BLaER1 (cell line): ENCODE measurements around the gene AHSP.
A peak's percentile ranks its signal among the peaks of the same experiment; 100 is the strongest.
"Not testable (repeated sequence)": the region's sequence is repeated elsewhere in the genome, so short reads cannot be mapped to it uniquely, and the experiment has no call there.

Source experiments
- H3K27ac ChIP-seq: shearing (Covaris generic); formaldehyde crosslinking; 2 replicates; pipeline ENCODE4 v1.8.1; 2022
- H3K27me3 ChIP-seq: shearing (Covaris generic); formaldehyde crosslinking; 2 replicates; pipeline ENCODE4 v1.8.1; 2022
- H3K36me3 ChIP-seq: shearing (Covaris generic); formaldehyde crosslinking; 2 replicates; pipeline ENCODE4 v1.8.1; 2022
- H3K4me1 ChIP-seq: shearing (Covaris generic); formaldehyde crosslinking; 2 replicates; pipeline ENCODE4 v1.8.1; 2022
- H3K4me2 ChIP-seq: shearing (Covaris generic); formaldehyde crosslinking; 2 replicates; pipeline ENCODE4 v1.8.1; 2022
- H3K4me3 ChIP-seq: shearing (Covaris generic); formaldehyde crosslinking; 2 replicates; pipeline ENCODE4 v1.8.1; 2022
- H3K9ac ChIP-seq: shearing (Covaris generic); formaldehyde crosslinking; 2 replicates; pipeline ENCODE4 v1.8.1; 2022
- H3K9me3 ChIP-seq: shearing (Covaris generic); formaldehyde crosslinking; 2 replicates; pipeline ENCODE4 v1.8.1; 2022
- H4K20me1 ChIP-seq: shearing (Covaris generic); formaldehyde crosslinking; 2 replicates; pipeline ENCODE4 v1.8.1; 2022
- Cebpa-rat ChIP-seq: shearing (Covaris generic); IDR thresholded peaks from 2 replicates; pipeline ENCODE4 v1.8.1; 2022

Gene AHSP

DNA sequence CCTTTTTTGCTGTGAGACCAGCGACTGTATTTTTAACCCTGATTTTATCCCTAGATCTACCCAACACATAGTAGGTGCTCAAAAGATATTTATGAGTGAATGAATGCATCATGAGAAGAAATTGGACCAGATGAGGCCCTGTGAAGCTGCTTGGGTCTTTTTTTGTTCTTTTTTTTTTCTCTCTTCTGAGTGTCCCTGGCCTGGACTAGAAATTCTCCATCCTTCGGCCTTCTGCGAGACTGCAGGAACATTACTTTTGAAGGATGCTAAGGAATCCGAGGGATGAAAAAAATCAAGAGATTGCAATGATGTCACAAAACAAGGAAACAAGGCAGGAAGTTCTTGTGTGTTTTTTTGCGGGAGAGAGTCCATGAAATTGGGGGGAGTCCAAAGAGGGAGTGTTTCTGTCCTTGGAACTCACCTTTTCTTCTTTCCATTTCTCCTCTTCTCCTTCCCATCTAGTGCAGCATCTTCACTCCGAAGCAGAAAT lies 18.9 kb upstream of the AHSP start:
- peak overlapping the region; percentile 95 for H3K4me2 ChIP-seq
- H3K9ac ChIP-seq: peak overlapping the region; percentile 92
- no peaks in the 10 kb centered on the region for H3K9me3 ChIP-seq
- H3K36me3 ChIP-seq: 0 out of 2 replicates have a peak, but pooled peaks cover 5% of the 10 kb centered on the region
- H3K4me1 ChIP-seq: peaks cover 51% of the 10 kb centered on the region
- peak overlapping the region; percentile 92 for H3K27ac ChIP-seq
- H3K4me3 ChIP-seq: peak overlapping the region; percentile 85
- no peak for TF ChIP-seq Cebpa-rat
- H4K20me1 ChIP-seq: 0 out of 2 replicates have a peak, but pooled peaks cover 11% of the 10 kb centered on the region
- no peaks in the 10 kb centered on the region for H3K27me3 ChIP-seq

DNA sequence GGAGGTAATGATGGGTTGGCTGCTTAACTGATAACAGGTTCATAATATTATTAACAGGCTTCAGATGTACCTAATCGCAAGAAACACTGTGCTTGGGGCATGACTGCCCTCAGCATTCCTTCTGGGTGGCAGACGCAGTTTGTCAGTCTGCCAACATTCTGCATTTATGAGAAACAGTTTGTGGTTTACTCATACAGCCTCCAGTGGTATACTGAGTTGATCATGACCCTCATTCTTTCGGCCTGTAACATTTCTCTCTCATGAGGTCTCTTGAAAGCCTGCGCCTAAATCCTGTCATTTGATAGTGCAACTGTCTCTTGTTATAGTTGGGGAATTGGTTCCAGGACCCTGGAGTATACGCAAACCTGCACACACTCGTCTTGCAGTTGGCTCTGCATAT lies 14.6 kb upstream of the AHSP start:
- peaks cover 22% of the 10 kb centered on the region for H3K9me3 ChIP-seq
- H3K27me3 ChIP-seq: no peaks in the 10 kb centered on the region
- H3K27ac ChIP-seq: no peak overlapping the region
- H4K20me1 ChIP-seq: no peaks in the 10 kb centered on the region
- peaks cover 14% of the 10 kb centered on the region for H3K4me1 ChIP-seq
- no peak for TF ChIP-seq Cebpa-rat
- no peak overlapping the region for H3K4me3 ChIP-seq
- H3K9ac ChIP-seq: no peak overlapping the region
- H3K36me3 ChIP-seq: no peaks in the 10 kb centered on the region
- no peak overlapping the region for H3K4me2 ChIP-seq

DNA sequence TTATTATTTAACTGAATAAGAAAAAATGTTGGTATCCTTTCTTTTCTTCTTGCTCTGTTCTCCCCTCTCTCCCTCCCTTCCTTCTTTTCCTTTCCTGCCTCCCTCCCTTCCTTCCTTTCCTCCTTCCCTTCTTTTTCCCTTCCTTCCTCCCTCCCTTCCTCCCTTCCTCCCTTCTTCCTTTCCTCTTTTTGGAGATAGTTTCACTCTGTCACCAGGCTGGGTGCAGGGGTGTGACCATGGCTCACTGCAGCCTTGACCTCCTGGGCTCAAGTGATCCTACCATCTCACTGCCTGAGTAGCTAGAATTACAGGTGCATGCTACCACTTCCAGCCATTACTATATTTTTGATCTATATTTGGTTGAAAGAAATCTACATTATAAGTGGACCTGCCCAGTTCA lies 13.8 kb upstream of the AHSP start:
- no peak for TF ChIP-seq Cebpa-rat
- peaks cover 12% of the 10 kb centered on the region for H3K4me1 ChIP-seq
- H3K36me3 ChIP-seq: no peaks in the 10 kb centered on the region
- no peaks in the 10 kb centered on the region for H4K20me1 ChIP-seq
- no peak overlapping the region for H3K4me3 ChIP-seq
- H3K4me2 ChIP-seq: no peak overlapping the region
- no peak overlapping the region for H3K27ac ChIP-seq
- H3K27me3 ChIP-seq: no peaks in the 10 kb centered on the region
- H3K9me3 ChIP-seq: peaks cover 22% of the 10 kb centered on the region
- H3K9ac ChIP-seq: no peak overlapping the region

DNA sequence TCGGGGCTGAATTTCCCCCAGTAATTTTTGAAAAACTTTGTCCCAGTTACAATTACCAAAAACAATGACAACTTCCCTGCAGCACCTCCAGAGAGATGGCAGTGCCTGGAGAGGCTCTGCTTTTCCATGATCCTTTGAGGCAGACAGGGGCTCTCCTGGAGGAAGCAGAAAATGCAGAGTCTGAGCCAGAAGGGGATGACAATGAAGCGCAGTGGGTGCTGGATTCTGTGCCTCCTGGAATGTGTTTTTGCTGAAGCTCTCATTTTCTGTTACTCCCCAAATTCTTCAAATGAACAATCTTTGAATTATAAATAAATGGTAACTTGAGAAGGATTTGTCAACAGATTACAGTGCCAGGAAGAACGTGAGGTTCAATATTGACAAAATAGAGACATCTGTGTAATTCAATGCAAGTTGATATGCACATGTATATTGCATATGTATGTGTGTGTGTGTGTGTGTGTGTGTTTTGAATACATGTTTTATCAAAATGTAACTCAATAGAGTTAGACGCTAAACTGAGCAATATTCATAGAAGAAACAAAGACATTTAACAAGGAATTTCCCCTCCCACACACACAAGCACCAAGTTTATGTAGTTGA lies 9.8 kb upstream of the AHSP start:
- H3K4me3 ChIP-seq: no peak overlapping the region
- TF ChIP-seq Cebpa-rat: no peak

DNA sequence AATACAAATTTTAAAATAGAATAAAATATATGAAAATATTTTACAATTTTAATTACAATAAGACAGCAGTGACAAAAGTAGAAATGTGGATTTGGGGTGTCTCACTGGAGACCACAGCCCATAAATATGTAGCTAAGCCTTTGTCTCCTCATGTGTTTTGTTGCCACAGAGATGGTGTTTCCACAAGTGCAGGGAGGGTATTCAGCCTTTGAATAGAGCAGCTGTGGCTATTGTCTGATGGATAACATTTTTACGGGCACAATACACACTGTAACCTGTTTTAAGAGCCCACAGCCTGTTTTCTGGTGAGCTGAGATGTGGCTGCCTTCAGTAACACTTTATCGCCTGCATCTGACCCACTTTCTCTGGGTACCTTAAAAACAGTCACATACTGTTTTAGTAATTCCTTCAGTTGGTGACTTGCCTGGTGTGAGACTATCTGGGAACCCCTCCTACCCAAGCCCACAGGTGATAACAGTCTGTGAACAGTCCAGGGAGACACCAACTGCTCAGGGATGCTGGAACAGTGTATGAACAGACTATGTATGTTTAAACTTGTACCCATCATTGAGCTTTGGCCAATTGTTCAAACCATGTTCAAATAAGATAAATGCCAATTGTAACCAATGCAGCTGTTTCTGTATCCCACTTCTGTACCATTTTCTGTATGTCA lies 7.8 kb upstream of the AHSP start:
- H3K27me3 ChIP-seq: no peaks in the 10 kb centered on the region
- no peak overlapping the region for H3K27ac ChIP-seq
- H3K9ac ChIP-seq: no peak overlapping the region
- no peaks in the 10 kb centered on the region for H3K4me1 ChIP-seq
- no peak overlapping the region for H3K4me2 ChIP-seq
- H3K36me3 ChIP-seq: no peaks in the 10 kb centered on the region
- TF ChIP-seq Cebpa-rat: no peak
- H4K20me1 ChIP-seq: no peaks in the 10 kb centered on the region
- no peak overlapping the region for H3K4me3 ChIP-seq
- peaks cover 22% of the 10 kb centered on the region for H3K9me3 ChIP-seq

More for the DNA sequence above, 9.8 kb upstream of the AHSP start:
- Histone ChIP-seq H3K27ac (no peak overlapping the region), H3K9me3 (peaks cover 22% of the 10 kb centered on the region), H3K36me3 (no peaks in the 10 kb centered on the region), H3K9ac (no peak overlapping the region), H3K4me1 (no peaks in the 10 kb centered on the region), H3K4me2 (no peak overlapping the region), H4K20me1 (no peaks in the 10 kb centered on the region), H3K27me3 (no peaks in the 10 kb centered on the region)

GRCh38 chr16:31521368-31521767 lies 6.3 kb upstream of the AHSP start:
- Histone ChIP-seq H3K4me1 (no peaks in the 10 kb centered on the region), H3K36me3 (no peaks in the 10 kb centered on the region), H3K27me3 (no peaks in the 10 kb centered on the region), H4K20me1 (no peaks in the 10 kb centered on the region), H3K9ac (no peak overlapping the region), H3K4me3 (no peak overlapping the region), H3K27ac (no peak overlapping the region), H3K9me3 (peaks cover 15% of the 10 kb centered on the region), H3K4me2 (no peak overlapping the region)
- TF ChIP-seq Cebpa-rat: no peak

- Histone ChIP-seq H3K4me1 (no peaks in the 10 kb centered on the region), H3K9me3 (peaks cover 10% of the 10 kb centered on the region), H3K4me2 (no peak overlapping the region), H4K20me1 (no peaks in the 10 kb centered on the region), H3K4me3 (no peak overlapping the region), H3K9ac (no peak overlapping the region), H3K27me3 (no peaks in the 10 kb centered on the region), H3K36me3 (no peaks in the 10 kb centered on the region), H3K27ac (no peak overlapping the region)
- TF ChIP-seq Cebpa-rat: no peak
Measured at GRCh38 chr16:31522071-31522470, 5.6 kb upstream of the AHSP start.

DNA sequence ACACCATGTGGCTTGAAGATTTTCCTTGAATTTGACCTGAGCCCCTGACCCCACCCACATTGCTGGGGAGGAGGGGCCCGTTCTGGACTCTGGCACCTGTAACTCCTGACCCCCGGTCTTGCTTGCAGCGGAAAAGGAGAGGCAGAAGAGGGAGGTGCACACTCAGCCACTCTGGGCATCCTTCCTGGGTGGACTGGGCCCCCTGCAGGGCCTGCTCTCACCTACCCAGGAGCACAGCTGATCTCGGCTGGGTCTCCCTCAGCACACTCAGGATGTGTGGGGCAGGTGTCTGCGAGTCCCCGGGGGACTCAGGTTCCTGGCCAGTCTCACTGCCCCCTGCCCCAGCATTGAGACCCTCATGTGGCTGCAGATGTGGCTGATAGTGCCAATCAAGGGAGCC lies 3.9 kb upstream of the AHSP start:
- H3K4me1 ChIP-seq, H3K9me3 ChIP-seq, H3K27me3 ChIP-seq, H3K27ac ChIP-seq, H4K20me1 ChIP-seq, H3K4me2 ChIP-seq, H3K36me3 ChIP-seq, H3K9ac ChIP-seq, H3K4me3 ChIP-seq: not testable (repeated sequence)

DNA sequence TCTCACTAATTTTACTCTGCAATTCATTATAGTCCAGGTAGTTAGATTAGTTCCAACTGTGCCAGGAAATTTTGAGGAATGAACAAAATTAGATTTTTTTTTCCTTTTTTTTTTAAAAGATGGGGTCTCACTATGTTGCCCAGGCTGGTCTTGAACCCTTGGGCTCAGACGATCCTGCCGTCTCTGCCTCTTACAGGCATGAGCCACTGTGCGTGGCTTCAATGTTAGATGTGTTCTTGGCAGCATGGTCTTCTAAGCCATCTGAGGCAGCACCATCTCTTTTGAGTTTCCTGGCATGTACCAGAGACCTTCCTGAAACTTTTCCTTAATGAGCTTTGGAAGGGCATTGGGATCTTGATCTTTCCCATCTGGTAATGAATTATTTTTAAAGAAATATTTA lies 2.6 kb upstream of the AHSP start:
- no peak overlapping the region for H3K4me3 ChIP-seq
- H4K20me1 ChIP-seq: no peaks in the 10 kb centered on the region
- no peak overlapping the region for H3K9ac ChIP-seq
- no peak overlapping the region for H3K27ac ChIP-seq
- no peaks in the 10 kb centered on the region for H3K36me3 ChIP-seq
- H3K4me2 ChIP-seq: no peak overlapping the region
- peaks cover 5% of the 10 kb centered on the region; the same call in 1 of the 2 replicates for H3K27me3 ChIP-seq
- H3K9me3 ChIP-seq: peaks cover 9% of the 10 kb centered on the region; the same call in 1 of the 2 replicates
- no peak for TF ChIP-seq Cebpa-rat
- no peaks in the 10 kb centered on the region for H3K4me1 ChIP-seq

GRCh38 chr16:31528523-31529107 lies 915 bp downstream of the AHSP start:
- Histone ChIP-seq H3K4me1 (no peaks in the 10 kb centered on the region), H3K4me2 (no peak overlapping the region), H3K27ac (no peak overlapping the region), H3K4me3 (no peak overlapping the region), H3K36me3 (no peaks in the 10 kb centered on the region), H3K27me3 (peaks cover 8% of the 10 kb centered on the region; the same call in 1 of the 2 replicates), H3K9me3 (peaks cover 9% of the 10 kb centered on the region; the same call in 1 of the 2 replicates), H3K9ac (no peak overlapping the region), H4K20me1 (no peaks in the 10 kb centered on the region)
- no peak for TF ChIP-seq Cebpa-rat
